ENCODE results near the gene LEKR1.

Gene LEKR1

DNA sequence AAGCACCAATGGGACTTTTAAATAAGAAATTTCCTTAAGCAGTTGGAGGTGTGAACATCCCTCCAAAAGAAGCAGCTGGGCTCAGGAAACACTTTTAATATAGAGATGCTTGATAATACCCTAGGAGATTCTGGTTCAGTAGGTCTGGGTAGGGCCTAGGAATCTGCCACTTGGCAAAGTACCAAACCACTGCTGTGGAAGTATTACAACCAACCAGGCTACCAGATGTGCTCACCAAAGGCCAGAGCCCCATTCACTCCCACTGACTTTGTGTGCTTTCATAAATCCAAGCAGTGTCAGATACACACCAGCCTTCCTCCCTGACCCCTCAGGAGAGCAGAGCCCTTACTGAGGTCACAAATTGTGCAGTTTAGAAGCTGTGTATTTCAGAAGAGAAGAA, 171.2 kb downstream of the LEKR1 start:
- DNase-seq = no peak

DNA sequence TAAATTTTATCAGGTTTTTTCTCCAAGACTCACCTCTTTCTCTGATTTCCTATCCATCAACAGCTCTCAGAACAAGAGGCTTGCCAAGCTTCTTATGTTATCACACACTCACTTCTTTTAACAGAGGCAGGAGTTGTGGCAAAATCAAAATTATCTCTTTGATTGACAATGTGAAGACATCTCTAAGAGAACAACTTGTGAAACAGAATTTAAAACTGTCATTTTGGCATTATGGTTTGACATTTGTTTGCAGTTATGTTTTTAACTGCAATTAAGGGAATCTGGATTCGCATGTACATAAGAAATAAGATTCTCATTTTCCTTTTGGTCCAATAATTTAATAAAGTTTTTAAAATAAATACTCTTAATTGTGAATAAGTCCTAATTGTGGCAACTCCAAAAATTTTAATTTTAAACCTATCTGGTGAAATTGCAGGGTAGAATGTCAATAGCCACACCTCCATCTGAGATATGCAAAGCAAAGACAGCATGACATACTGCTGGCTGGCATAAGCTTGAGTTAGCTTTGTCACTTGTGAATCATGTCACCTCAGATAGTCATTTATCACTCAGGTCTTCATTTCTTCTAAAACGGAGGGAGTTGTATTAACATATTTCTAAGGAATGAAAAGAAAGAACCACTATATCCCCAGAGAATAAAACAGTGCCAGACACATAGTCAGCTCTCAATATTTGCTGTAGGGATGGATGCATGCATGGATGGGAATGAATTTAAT, 175.2 kb downstream of the LEKR1 start:
- no peak for DNase-seq

DNA sequence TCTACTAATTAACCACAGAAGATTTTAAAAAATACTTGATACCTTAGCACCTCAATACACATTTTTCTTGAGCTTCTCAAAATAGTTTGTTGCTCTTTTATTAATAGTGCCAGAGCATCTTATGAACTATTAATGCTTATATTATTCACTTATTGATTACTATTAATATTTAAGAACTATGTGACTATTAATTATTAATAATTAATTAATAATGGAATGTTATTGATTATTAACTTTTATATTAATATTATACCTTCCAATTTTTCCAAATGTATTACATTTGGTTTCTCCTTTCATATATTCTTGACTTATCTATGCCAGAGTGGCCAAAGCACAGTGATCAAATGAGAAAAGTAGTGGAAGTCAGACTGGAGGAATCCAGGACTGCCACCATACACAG, 195.5 kb downstream of the LEKR1 start:
- no peak for DNase-seq

DNA sequence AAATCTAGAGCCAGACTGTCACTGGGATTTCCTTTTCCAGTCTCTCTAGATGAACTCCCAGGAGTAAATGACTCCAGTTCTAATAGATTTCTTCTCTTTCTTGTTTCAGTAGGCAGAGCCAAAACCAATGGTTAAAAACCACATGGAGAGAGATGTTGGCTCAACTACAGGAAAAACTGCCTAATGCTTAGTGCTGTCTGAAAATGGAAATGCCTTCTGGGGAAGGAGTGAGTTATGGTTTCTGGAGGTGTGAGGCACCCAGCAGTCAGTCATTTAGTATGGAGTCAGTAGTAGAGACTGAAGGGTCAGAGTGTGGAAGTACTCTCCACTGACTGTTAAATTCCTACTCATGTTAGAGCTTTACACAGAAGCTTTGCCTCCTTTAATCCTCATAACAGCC, 197.1 kb downstream of the LEKR1 start:
- no peak for DNase-seq

DNA sequence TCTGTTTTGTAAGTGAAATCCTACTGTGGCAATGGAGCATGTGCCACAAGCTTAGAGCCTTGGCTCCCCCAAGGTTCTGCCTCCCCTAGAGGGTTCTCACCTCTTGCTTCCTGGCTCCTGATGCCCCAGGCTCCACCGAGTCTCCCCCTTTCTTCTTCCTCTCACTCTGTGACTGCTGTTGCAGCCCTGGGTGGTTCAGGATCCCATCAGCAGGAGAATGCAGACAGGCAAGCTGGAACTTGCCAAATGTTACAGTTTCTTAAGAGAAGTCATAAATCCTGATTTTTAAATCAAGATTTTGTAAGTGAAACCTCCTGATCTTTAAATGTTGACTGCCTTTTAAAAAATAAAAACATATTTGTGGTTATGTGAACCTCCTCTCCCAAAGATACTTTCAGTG, 199.9 kb downstream of the LEKR1 start:
- DNase-seq = no peak

DNA sequence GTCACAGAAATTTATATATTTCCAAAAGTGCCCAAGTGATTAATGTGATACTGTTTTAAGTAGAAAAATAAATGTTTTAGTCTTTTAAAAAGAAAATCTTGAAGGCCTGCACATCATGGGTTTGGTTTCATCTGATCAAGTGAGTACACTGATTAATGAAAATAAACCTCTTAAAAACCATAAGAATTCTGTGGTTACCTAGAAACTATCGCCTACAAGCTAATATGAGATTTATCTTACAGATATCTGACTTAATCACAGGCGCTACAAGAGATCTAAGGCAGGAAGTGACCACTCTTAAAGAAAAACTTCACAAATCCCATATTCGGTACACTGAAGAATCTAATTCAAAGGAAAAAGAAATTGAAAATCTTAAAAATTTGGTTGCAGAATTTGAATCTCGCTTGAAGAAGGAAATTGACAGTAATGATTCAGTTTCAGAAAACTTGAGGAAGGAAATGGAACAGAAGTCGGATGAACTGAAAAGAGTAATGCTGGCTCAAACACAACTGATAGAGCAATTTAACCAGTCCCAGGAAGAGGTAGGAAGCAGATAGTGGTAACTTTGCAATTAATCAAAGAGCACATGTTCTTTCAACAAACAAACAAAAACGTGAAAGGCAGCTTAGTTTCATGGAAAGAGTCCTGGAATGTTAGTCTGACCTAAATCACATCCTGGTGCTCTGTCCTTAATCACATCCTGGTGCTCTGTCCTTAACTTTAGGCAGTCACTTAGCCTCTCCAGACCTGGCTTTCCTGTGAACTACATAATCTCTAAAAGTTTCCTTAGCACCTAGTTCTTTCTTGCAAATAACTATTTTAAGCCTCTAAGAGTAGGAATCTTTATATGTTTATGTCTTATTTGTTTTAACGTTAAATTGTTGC, 201.9 kb downstream of the LEKR1 start:
- no peak for DNase-seq

DNA sequence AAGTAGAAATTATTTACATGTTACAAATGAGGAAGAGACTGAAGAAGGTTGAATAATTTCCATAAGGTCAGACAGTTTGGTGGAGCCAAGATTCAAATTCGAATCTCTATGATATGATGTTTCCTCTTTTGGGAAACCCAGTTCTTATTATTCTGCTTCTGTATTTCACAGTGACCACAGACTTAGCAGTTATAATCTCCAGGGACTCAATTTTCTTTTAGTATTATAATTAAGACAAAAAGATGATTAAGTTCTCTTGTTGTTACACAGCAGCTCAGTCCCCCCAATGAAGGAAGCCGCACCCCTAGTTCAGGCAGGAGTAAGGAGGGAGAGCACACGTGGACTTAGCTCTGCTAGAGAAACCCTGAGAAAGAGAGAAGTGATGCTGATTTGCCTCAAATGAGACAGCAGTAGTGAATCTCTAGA, 203.2 kb downstream of the LEKR1 start:
- DNase-seq = no peak

DNA sequence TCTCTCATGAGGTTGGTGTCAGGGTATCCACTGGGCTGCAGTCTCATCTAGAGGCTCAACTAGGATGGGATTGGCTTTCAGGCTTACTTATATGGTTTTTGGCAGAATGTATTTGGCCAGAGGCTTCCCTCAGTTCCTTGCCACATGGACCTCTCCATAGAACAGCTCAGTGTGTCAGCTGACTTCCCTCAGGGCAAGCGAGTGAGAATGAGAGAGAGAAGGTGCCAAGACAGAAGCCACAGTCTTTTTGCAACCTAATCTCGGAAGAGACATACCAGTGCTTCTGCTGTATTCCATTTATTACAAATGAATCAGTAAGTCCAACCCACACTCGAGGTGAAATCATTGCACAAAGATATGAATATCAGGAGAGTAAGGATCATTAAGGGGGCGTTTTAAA, 204.6 kb downstream of the LEKR1 start:
- no peak for DNase-seq

DNA sequence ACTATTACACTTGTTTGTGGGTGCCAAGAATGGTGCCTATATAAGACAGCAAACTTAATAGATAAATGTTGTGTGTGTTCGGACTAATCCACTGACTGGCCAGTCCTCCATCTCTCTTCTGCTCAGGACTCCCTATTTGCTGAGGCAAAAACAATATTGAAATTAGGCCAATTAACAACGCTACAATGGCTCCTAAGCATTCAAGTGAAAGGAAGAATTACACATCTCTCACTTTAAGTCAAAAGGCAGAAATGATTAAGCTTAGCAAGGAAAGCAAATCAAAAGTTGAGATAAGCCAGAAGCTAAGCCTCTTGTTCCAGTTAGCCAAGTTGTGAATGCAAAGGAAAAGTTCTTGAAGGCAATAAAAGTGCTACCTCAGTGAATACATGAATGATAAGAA, 206.8 kb downstream of the LEKR1 start:
- no peak for DNase-seq

DNA sequence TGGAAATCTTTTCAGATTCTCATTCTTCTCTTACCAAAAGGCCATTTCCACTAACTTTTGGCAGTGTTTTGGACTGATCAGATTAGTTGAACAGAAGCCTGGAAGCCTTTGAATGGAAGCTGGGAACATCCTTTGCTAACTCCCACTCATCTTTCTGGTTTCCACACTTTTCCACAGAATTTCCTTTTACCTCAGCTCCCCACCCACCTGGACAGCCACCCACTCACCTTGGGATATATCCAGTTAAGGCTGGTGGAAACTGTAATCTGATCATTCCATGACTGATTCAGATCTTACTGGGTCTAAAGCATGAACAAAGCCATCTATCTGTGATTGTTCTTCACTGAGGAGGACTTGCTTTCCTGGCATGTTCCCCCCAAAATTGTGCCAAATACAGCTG, 214.3 kb downstream of the LEKR1 start:
- DNase-seq = no peak

DNA sequence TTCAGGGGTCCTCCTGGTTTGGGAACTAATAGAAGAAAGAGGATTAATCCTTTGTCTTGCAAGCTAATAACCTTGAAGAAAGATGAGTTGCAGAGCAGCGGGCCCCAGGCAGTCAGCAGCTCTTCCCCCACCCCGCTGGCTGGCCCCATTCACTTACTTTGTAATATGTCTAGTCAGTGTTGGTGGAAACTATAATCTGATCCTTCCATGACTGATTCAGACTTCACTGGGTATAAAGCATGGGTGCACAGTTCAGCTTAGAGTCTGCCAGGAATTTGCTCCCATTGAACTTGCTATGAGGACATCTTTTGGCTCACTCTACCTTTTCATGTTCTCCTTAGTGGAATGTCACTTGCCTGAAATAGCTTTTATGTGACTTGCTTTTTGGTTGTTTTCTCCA, 216.1 kb downstream of the LEKR1 start:
- no peak for DNase-seq

DNA sequence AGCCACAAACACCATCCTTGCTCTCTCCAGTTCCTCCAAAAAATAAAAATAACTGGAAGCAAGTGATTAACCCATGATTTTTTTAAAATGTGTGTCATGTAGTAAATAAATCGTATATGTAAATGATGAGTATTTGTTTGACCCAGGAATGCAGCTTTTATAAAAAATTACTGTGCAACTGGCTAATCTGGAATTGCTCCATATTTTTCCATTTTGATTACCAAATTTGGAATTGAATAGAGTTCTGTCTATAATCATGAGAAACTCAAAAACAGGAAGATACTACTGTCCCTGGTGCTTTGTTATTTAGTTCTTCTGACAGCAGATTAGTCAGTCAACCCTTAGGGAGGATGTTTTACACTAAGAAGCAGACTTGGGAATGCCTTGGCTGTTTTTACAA, 217.6 kb downstream of the LEKR1 start:
- DNase-seq = no peak

DNA sequence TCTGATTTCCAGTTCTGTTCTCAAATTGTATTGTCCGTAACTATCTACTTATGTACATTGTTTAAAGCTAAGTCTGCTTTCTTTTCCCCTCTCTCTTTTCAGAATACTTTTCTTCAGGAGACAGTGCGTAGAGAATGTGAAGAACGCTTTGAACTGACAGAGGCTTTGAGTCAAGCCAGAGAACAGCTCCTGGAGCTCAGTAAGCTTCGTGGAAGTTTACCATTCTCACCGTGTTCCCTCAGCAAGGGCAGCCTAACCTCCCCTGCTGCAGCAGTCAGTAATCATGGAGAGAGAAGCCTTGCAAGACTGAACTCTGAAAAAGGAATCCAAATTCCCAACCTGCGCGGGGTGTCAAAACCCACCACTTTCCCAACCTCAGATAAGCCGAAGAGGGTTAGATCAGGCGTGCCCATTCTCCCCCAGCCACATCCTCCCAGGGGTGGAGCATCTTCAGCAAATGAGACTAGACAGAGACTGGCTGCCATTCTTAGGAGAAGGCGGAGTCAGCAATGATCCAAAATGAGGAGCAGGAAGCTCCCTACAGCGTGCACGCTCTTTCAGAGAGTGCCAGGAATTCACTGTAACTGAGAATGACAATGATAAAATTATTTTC, 219.2 kb downstream of the LEKR1 start:
- no peak for DNase-seq

DNA sequence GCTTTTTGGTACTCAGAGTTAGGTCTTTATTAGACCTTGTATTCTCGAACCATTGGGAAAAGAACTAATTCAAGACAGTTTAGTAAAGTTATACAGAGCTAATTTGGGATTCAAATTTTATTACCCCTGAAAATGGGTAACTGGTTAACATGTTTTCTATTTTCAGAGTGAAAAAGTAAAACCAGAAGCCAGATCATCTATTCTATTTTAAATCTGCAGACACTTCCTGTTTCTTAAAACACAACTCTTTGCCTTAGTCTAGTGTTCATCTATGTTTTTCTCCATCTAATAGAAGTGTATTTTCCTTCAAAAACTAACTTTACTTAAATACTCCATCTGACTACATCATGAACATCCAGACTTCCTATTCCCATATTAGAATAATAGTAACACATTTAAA, 220.4 kb downstream of the LEKR1 start:
- DNase-seq = no peak

DNA sequence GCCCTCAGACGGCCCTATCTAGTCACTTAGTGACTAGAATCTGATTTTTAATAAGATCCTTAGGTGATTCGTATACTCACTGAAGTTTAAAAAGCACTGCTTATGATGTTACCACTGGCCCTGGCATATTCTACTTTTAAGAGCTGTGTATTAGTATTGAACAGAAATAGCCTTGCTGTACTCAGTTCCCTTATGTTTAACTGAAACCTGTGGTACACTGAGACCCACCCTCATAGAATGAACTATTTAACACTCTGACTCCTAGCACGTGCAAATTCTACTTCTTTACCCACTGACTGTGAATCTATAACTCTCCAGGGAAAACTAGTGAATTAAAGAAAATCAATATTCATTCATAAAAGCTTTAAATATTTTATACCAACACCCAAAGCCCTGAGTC, 224.9 kb downstream of the LEKR1 start:
- no peak for DNase-seq

DNA sequence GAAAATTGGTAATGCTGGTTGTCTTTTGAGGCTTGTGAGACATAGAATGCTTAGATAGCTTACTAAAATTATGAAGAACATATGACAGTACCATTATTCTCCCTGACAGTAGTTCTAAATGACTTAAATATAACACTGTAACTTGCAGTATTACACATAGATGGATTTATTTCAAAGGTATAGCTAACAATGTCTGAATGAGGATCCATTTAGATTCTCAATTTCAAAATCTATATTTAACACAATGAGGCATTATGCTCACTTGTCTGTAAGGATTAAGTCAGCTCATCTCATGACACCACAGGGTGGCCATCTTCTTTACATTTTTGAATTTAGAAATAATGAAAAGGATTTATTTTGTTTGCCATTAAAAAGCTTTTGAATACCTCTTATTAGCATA, 225.4 kb downstream of the LEKR1 start:
- no peak for DNase-seq

DNA sequence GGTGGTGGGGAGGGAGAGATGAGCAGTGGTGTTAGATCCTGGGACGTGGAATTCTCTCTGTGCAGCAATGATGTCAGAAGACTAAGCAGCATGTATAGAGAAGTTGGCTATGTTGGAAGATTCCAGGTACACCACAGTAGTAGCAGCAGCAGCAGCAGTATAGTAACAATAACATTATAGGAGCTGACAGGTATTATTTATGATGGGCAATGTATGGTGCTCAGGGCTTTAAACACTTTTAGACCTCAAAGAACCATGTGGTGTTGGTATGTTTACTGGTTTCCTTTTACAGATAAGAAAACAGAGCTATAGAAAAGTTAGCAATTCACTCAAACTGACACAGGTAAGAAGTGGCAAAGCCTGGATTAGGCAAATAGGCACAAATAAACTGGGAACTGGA, 229.9 kb downstream of the LEKR1 start:
- DNase-seq = no peak

DNA sequence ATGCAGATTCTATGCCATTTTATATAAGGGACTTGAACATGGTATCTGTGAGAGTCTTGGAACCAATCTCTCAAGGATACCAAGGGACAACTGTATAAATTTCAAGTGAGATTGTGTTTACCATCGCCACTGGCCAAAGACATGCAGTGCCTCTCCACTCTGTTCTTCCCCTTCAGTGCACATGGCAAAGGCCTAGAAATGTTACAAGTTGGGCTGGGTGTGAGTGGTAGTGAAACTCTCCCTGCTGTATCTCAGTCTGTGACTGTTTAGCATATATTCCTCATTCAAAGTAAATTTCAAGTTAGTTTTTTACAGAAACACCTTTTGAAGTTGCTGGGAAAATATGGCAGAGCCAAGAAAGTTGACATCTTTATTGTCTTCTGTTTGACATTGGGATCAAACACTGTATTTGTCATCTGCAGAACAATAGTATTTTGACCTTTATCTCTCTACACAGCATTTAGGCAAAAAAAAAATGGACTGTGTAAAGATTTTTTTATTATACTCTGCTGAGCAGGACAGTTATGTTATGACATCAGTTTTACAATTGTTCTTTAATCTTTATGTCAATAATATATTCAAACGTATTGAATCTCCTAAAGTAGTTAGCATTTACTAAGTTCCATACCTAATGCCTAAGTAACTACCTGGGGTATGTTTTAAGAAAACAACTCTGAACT, 232.4 kb downstream of the LEKR1 start:
- no peak for DNase-seq

DNA sequence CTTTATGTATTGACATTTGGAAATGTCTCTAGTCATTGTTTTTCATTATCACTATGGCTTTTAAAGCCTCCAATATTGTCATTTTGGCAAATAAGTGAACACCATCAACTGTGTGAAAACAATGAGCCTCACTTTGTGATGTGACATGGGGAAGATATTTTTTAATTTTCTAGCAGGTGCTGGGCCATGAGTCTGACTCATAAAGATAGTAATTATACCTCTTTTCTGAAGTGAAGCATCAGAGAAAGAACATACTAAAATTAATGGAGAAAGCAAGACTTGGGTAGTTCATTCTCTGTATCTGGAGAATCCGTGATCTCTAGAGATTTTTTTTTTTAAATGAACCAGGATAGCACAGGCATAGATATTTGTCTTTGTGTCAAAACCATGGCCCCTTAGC, 233.0 kb downstream of the LEKR1 start:
- no peak for DNase-seq

DNA sequence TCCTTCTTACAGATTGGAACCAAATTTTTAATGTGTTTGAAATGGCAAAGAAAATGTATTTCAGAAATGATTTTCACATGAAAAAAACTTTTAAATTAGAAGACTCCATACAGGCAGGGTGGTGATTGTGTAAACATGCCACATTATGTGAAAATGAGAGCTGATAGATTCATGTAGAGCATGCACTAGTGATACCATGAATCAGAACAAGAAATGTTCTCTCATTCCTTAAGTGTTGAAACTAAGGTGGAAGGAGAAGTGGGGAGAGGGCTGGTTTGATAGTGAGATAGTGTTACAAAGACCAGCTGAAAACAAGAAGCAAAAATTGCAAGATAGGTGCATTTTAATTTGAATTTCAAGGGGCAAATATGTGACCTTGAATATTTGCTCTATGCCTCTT, 233.5 kb downstream of the LEKR1 start:
- no peak for DNase-seq

DNA sequence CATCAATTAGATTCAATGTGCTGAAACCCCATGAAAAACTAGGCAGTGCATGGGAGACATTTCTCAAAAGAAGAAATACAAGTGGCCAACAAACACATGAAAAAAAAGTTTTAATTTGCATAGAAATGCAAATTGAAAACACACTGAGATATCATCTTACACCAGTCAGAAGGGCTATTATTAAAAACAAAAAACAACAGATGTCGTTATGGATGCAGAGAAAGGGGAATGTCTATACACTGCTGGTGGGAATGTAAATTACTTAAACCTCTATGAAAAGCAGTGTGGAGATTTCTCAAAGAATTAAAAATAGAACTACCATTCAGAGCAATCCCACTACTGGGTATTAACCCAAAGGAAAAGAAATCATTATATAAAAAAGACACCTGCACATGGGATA, 235.1 kb downstream of the LEKR1 start:
- DNase-seq = no peak

DNA sequence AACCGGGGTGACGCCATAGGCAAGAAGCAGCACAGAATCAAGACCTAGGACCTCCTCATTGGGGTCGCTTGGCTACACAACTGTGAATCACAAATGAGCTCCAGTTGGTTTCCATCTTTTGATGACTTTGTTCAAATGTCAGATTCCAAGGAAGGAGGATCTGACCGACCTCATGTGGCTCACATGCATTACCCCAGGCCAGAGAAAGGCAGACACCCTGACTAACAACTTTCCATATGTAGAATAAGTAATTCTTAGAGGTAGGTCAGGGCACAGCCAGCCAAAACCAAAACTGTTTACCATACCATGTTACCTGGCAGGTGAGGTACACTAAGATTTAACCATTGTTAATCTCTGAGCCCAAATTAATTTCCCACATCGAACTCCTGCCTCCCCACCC, 237.3 kb downstream of the LEKR1 start:
- DNase-seq = no peak

DNA sequence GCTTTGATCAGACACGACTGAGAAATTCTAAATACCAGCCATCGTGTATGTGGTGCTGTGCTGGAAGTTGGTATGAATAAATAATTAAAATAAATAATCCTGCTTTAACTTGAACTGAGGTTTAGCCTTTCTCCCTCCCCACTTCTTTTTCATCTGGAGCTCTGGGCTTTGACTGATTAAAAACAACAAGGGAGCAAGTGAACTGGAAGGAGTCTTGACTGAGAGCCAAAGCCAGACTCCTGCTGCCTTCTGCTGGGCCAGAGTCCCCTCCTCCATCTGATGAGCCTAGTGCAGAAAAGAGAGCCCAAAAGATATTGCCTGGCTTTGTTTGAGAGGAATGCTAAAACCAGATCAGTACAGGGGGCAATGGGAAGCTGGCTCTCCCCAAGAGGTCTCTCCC, 237.8 kb downstream of the LEKR1 start:
- no peak for DNase-seq

DNA sequence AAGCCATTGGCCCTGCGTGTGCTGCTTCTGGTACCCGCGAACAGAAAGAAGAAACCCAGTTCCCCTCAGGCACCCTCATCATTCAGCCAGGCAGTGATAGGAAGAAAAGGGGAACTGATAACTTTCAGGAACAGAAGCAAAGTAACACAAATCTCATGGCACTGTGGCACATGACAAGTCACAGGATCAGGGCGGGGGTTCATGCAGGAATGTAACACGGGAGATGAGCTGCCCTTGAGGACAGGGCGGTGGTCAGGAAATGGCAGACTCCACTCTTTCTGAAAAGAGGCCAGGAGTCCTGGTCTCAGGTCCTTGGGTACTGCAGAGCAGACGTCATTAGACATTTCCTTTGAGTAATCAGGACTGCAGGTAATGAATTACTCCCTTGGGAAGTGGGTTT, 238.2 kb downstream of the LEKR1 start:
- DNase-seq = no peak

Data from NCI-H2107 (cell line).